Measurements from ENCODE around the gene SEL1L3.

- TF ChIP-seq POLR2AphosphoS5 (IDR thresholded peaks at IDR 0.05; ENCODE audit: control insufficient read depth, insufficient read depth, low read depth, low read length), result no peak
- TF ChIP-seq JUND (IDR thresholded peaks at IDR 0.05; ENCODE audit: borderline replicate concordance, low read depth, low read length), result no peak
- no peak for TF ChIP-seq JUND (tag; IDR thresholded peaks at IDR 0.05; ENCODE audit: borderline replicate concordance, low read depth, low read length)
- no peak for TF ChIP-seq CREB1 (IDR thresholded peaks at IDR 0.05)
- TF ChIP-seq CREB1 (CRISPR knock-in tag; IDR thresholded peaks at IDR 0.05), result no peak
These were observed 102.7 kb downstream of the SEL1L3 start for GRCh38 chr4:25760048-25760447.
